ENCODE data around the gene HAND2. TPM values are rescaled to one million over a fixed set of nuclear protein-coding genes. Genes with fewer than 3 reads are reported as not detected.

The HAND2 gene
- total and polyA plus RNA-seq, 2 of the 8 experiments (the other 6 are each of a cell fraction or from before 2014, with no cell fraction given) = 0.05 TPM; not detected in 1

- Histone ChIP-seq H2BK20ac (ENCODE audit: low read length) (no peak overlapping the region), H3K56ac (replicated peaks; ENCODE audit: insufficient read length, low read depth, low read length) (no peak overlapping the region), H2BK15ac (ENCODE audit: low read length) (no peak overlapping the region), H3K4me1 (replicated peaks in 1 of 4; ENCODE audit: control insufficient read depth in 3 of 4, insufficient read depth in 4 of 4, low read length in 3 of 4) (peaks cover 0 to 2% (median 0%) of the 10 kb centered on the region in 4 experiments; a peak in 2 of 7 replicates), H2BK5ac (ENCODE audit: low read depth, low read length) (no peak overlapping the region), H3K79me2 (ENCODE audit: control insufficient read depth in 1 of 2, insufficient read depth in 2 of 2, low read length in 2 of 2) (no peaks in the 10 kb centered on the region), H4K8ac (ENCODE audit: extremely low read depth, insufficient read depth, low read length) (no peak overlapping the region), H3K9ac (replicated peaks in 1 of 4; ENCODE audit: extremely low read depth in 1 of 4, low read depth in 3 of 4, low read length in 3 of 4) (no peak overlapping the region), H4K20me1 (replicated peaks in 1 of 2; ENCODE audit: control insufficient read depth in 1 of 2, insufficient read depth in 2 of 2, low read length in 2 of 2) (no peaks in the 10 kb centered on the region), H3K4me3 (ENCODE audit: extremely low read depth in 1 of 4, insufficient read depth in 2 of 4, low read depth in 3 of 4, low read length in 4 of 4) (no peak overlapping the region), H4K5ac (ENCODE audit: insufficient read length, low read depth, low read length) (no peak overlapping the region), H3K9me3 (ENCODE audit: insufficient read depth in 2 of 2, low read depth in 1 of 2, low read length in 1 of 2) (no peaks in the 10 kb centered on the region), H3K23ac (ENCODE audit: insufficient read length) (no peak overlapping the region), H4K91ac (replicated peaks; ENCODE audit: insufficient read length, low read length) (no peak overlapping the region), H3K36me3 (ENCODE audit: control insufficient read depth in 2 of 4, insufficient read depth in 4 of 4, low read length in 3 of 4) (no peaks in the 10 kb centered on the region), H2BK12ac (ENCODE audit: low read depth, low read length) (no peak overlapping the region), H3K4ac (replicated peaks; ENCODE audit: insufficient read length, low read depth, low read length) (no peak overlapping the region), H3K18ac (ENCODE audit: extremely low read depth, low read length) (no peak overlapping the region), H3K79me1 (ENCODE audit: low read depth, low read length) (no peaks in the 10 kb centered on the region), H3K27ac (ENCODE audit: low read depth, low read length) (no peak overlapping the region), H2AK5ac (ENCODE audit: low read depth, low read length) (no peak overlapping the region), H2BK120ac (replicated peaks; ENCODE audit: low read depth, low read length) (no peak overlapping the region), H3K23me2 (ENCODE audit: low read depth, low read length) (no peaks in the 10 kb centered on the region), H3K14ac (ENCODE audit: insufficient read length) (no peak overlapping the region), H3K4me2 (ENCODE audit: insufficient read depth in 1 of 2, low read depth in 2 of 2, low read length in 2 of 2) (no peak overlapping the region), H2AFZ (ENCODE audit: low read length) (no peak overlapping the region), H3K27me3 (replicated peaks in 1 of 4; ENCODE audit: control insufficient read depth in 3 of 4, extremely low read depth in 1 of 4, insufficient read depth in 3 of 4, low read length in 3 of 4) (no peaks in the 10 kb centered on the region)
- CTCF ChIA-PET (ENCODE audit: partially characterized antibody) = interaction anchor here (0.5 to 1.0 kb wide), 4 partner anchors 54 to 869 kb away, joined by 3 to 5 read pairs (median 3); no protein-coding TSS in a partner anchor
- FAIRE-seq (no peak), DNase-seq (ENCODE audit: low read depth in 1 of 2, low spot score in 2 of 2) (no peak)
- TF ChIP-seq BRCA1 (IDR thresholded peaks at IDR 0.05; ENCODE audit: low read depth, low read length) (no peak), TAF1 (IDR thresholded peaks at IDR 0.05; ENCODE audit: low read depth, low read length) (no peak), RXRA (IDR thresholded peaks at IDR 0.05; ENCODE audit: insufficient read depth, low read depth, low read length) (no peak), CHD2 (IDR thresholded peaks at IDR 0.05; ENCODE audit: low read length) (no peak), PHF8 (conservative IDR thresholded peaks at IDR 0.05; ENCODE audit: low read depth, low read length) (no peak), EP300 (IDR thresholded peaks at IDR 0.05; ENCODE audit: borderline replicate concordance in 1 of 2, low read depth in 2 of 2, low read length in 2 of 2) (no peak), ATF3 (IDR thresholded peaks at IDR 0.05; ENCODE audit: insufficient read depth, low read depth, low read length) (no peak), EZH2 (IDR thresholded peaks at IDR 0.05; ENCODE audit: low read depth, low read length, severe bottlenecking) (no peak), KDM5A (IDR thresholded peaks at IDR 0.05; ENCODE audit: low read length) (no peak), BACH1 (IDR thresholded peaks at IDR 0.05; ENCODE audit: low read length) (no peak), RFX5 (IDR thresholded peaks at IDR 0.05; ENCODE audit: borderline replicate concordance, low read depth, low read length) (no peak), TBP (IDR thresholded peaks at IDR 0.05; ENCODE audit: low read depth, low read length) (no peak), POU5F1 (IDR thresholded peaks at IDR 0.05; ENCODE audit: low read depth, low read length) (no peak), CREB1 (IDR thresholded peaks at IDR 0.05) (no peak), POLR2AphosphoS5 (IDR thresholded peaks at IDR 0.05; ENCODE audit: low read depth, low read length) (no peak)
- POLR2A ChIA-PET (ENCODE audit: partially characterized antibody) = interaction anchor here (0.7 kb wide), 1 partner anchor 775 kb away, joined by 3 read pairs; no protein-coding TSS in a partner anchor
- WGBS, 2 experiments (ENCODE audit: extremely low coverage in 1 of 2, insufficient coverage in 1 of 2, insufficient read length in 1 of 2, insufficient replicate concordance in 2 of 2, low coverage in 1 of 2, low lambda C conversion rate in 2 of 2, missing lambda C conversion rate in 1 of 2) = 89% methylated on average over 1 of the region's 1 CpG; no CpG with 5 or more reads in 1 of the 2 experiments
Measured at GRCh38 chr4:173560896-173561295, 30.9 kb upstream of the HAND2 start.
